ENCODE results near the gene PPP4R3B. TPM values are rescaled to one million over a fixed set of nuclear protein-coding genes. Genes with fewer than 3 reads are reported as not detected.
A peak's percentile ranks its signal among the peaks of the same experiment; 100 is the strongest.

PPP4R3B gene
- total and polyA plus RNA-seq, 4 experiments from 2014 or later: 76.7 to 114 (median 97.8) TPM

- CTCF ChIA-PET (ENCODE audit: partially characterized antibody): no interaction called here
- H3K27ac Mint-ChIP-seq: peak overlapping the region in 6 of 7 donors; percentile 30 to 91 (median 54)
- H3K36me3 Mint-ChIP-seq: peaks cover 27 to 38% of the 10 kb centered on the region in 2 donors
- no peaks in the 10 kb centered on the region for H3K27me3 Mint-ChIP-seq
- H3K4me1 ChIP-seq (ENCODE audit: insufficient read depth, low read length): peaks cover 61% of the 10 kb centered on the region
- H3K4me3 ChIP-seq (ENCODE audit: low read length in 2 of 2): no peak overlapping the region
- no peaks in the 10 kb centered on the region for H3K9me3 Mint-ChIP-seq
- H3K4me1 Mint-ChIP-seq: peaks cover 37 to 70% (median 56%) of the 10 kb centered on the region in 4 donors
- no peak for DNase-seq
- intact Hi-C loops (cut with micrococcal nuclease): no loop called here
- POLR2A ChIA-PET (ENCODE audit: partially characterized antibody): interaction anchor here (1.1 to 1.7 kb wide), 3 partner anchors 8 to 90 kb away, joined by 3 to 9 read pairs (median 5); partner anchors contain the start of gene CFAP36
- H3K9me3 ChIP-seq (ENCODE audit: control insufficient read depth in 1 of 2, low read length in 2 of 2): no peaks in the 10 kb centered on the region
- peaks cover 12% of the 10 kb centered on the region for H3K36me3 ChIP-seq (ENCODE audit: insufficient read depth, low read length)
- H3K4me3 Mint-ChIP-seq: peak overlapping the region in 2 of 8 donors; percentile 58 to 71
- H3K27ac ChIP-seq (ENCODE audit: low read depth, low read length): no peak overlapping the region
- no peaks in the 10 kb centered on the region for H3K27me3 ChIP-seq (ENCODE audit: insufficient read depth, low read length)
Measured at GRCh38 chr2:55609938-55610578, 7.4 kb downstream of the PPP4R3B start.

- intact Hi-C loops (cut with micrococcal nuclease): no loop called here
- H3K9me3 ChIP-seq (ENCODE audit: control insufficient read depth in 1 of 2, low read length in 2 of 2): no peaks in the 10 kb centered on the region
- peaks cover 8% of the 10 kb centered on the region for H3K36me3 ChIP-seq (ENCODE audit: insufficient read depth, low read length)
- Mint-ChIP-seq H3K27ac (peak overlapping the region in 4 of 7 donors; percentile 8 to 82 (median 30)), H3K9me3 (no peaks in the 10 kb centered on the region), H3K4me1 (peaks cover 39 to 75% (median 58%) of the 10 kb centered on the region in 4 donors), H3K27me3 (no peaks in the 10 kb centered on the region), H3K36me3 (peaks cover 25 to 37% of the 10 kb centered on the region in 2 donors), H3K4me3 (peak overlapping the region in 2 of 8 donors; percentile 40 to 71)
- H3K4me3 ChIP-seq (ENCODE audit: low read length in 2 of 2): no peak overlapping the region
- no peaks in the 10 kb centered on the region for H3K27me3 ChIP-seq (ENCODE audit: insufficient read depth, low read length)
- H3K27ac ChIP-seq (ENCODE audit: low read depth, low read length): no peak overlapping the region
- H3K4me1 ChIP-seq (ENCODE audit: insufficient read depth, low read length): peaks cover 61% of the 10 kb centered on the region
- ChIA-PET POLR2A (ENCODE audit: partially characterized antibody) (interaction anchor here (0.6 to 1.7 kb wide), 3 partner anchors 9 to 90 kb away, joined by 3 to 9 read pairs (median 4); partner anchors contain the start of gene CFAP36), CTCF (ENCODE audit: partially characterized antibody) (no interaction called here)
- DNase-seq: no peak
Measured at GRCh38 chr2:55609193-55609794, 8.1 kb downstream of the PPP4R3B start.

GRCh38 chr2:55607717-55608116 lies 9.7 kb downstream of the PPP4R3B start:
- Mint-ChIP-seq H3K27ac (peak overlapping the region in 1 of 7 donors; percentile 7), H3K9me3 (no peaks in the 10 kb centered on the region), H3K27me3 (no peaks in the 10 kb centered on the region), H3K4me1 (peaks cover 36 to 74% (median 52%) of the 10 kb centered on the region in 4 donors), H3K36me3 (peaks cover 15 to 37% of the 10 kb centered on the region in 2 donors), H3K4me3 (peak overlapping the region in 1 of 8 donors; percentile 34)
- DNase-seq: no peak
- Histone ChIP-seq H3K4me3 (ENCODE audit: low read length in 2 of 2) (no peak overlapping the region), H3K27ac (ENCODE audit: low read depth, low read length) (no peak overlapping the region), H3K27me3 (ENCODE audit: insufficient read depth, low read length) (no peaks in the 10 kb centered on the region), H3K36me3 (ENCODE audit: insufficient read depth, low read length) (peaks cover 5% of the 10 kb centered on the region), H3K9me3 (ENCODE audit: control insufficient read depth in 1 of 2, low read length in 2 of 2) (no peaks in the 10 kb centered on the region), H3K4me1 (ENCODE audit: insufficient read depth, low read length) (peaks cover 59% of the 10 kb centered on the region)
- ChIA-PET CTCF (ENCODE audit: partially characterized antibody) (no interaction called here), POLR2A (ENCODE audit: partially characterized antibody) (no interaction called here)
- intact Hi-C loops (cut with micrococcal nuclease): no loop called here

- Mint-ChIP-seq H3K4me3 (peak overlapping the region in 3 of 8 donors; percentile 20 to 54 (median 47)), H3K27ac (peak overlapping the region in 4 of 7 donors; percentile 20 to 53 (median 44)), H3K36me3 (peaks cover 16 to 37% of the 10 kb centered on the region in 2 donors), H3K27me3 (no peaks in the 10 kb centered on the region), H3K4me1 (peaks cover 39 to 77% (median 53%) of the 10 kb centered on the region in 4 donors), H3K9me3 (no peaks in the 10 kb centered on the region)
- Histone ChIP-seq H3K4me3 (ENCODE audit: low read length in 2 of 2) (no peak overlapping the region), H3K4me1 (ENCODE audit: insufficient read depth, low read length) (peaks cover 55% of the 10 kb centered on the region), H3K27me3 (ENCODE audit: insufficient read depth, low read length) (no peaks in the 10 kb centered on the region), H3K27ac (ENCODE audit: low read depth, low read length) (no peak overlapping the region), H3K36me3 (ENCODE audit: insufficient read depth, low read length) (peaks cover 7% of the 10 kb centered on the region), H3K9me3 (ENCODE audit: control insufficient read depth in 1 of 2, low read length in 2 of 2) (no peaks in the 10 kb centered on the region)
- no peak for DNase-seq
- intact Hi-C loops (cut with micrococcal nuclease): no loop called here
- POLR2A ChIA-PET (ENCODE audit: partially characterized antibody): interaction anchor here (1.1 to 1.9 kb wide), 3 partner anchors 13 to 85 kb away, joined by 3 to 6 read pairs (median 6); partner anchors contain the start of gene CFAP36
- CTCF ChIA-PET (ENCODE audit: partially characterized antibody): no interaction called here
Measured at GRCh38 chr2:55604027-55604565, 13.3 kb downstream of the PPP4R3B start.

- H3K9me3 ChIP-seq (ENCODE audit: control insufficient read depth in 1 of 2, low read length in 2 of 2): no peaks in the 10 kb centered on the region
- intact Hi-C loops (cut with micrococcal nuclease): loop anchor here (2.0 kb wide), 1 partner anchor 15 kb away; the partner anchor contains the start of gene PPP4R3B
- H3K27ac ChIP-seq (ENCODE audit: low read depth, low read length): no peak overlapping the region
- no peak for DNase-seq
- H3K36me3 Mint-ChIP-seq: peaks cover 17 to 47% of the 10 kb centered on the region in 2 donors
- H3K27me3 Mint-ChIP-seq: no peaks in the 10 kb centered on the region
- ChIA-PET CTCF (ENCODE audit: partially characterized antibody) (no interaction called here), POLR2A (ENCODE audit: partially characterized antibody) (interaction anchor here (0.9 to 1.5 kb wide), 2 partner anchors 9 to 17 kb away, joined by 3 read pairs; no protein-coding TSS in a partner anchor)
- peaks cover 14% of the 10 kb centered on the region for H3K36me3 ChIP-seq (ENCODE audit: insufficient read depth, low read length)
- H3K4me1 ChIP-seq (ENCODE audit: insufficient read depth, low read length): peaks cover 32% of the 10 kb centered on the region
- H3K27me3 ChIP-seq (ENCODE audit: insufficient read depth, low read length): no peaks in the 10 kb centered on the region
- peak overlapping the region in 6 of 7 donors; percentile 6 to 83 (median 58) for H3K27ac Mint-ChIP-seq
- no peaks in the 10 kb centered on the region for H3K9me3 Mint-ChIP-seq
- peaks cover 30 to 55% (median 46%) of the 10 kb centered on the region in 4 donors for H3K4me1 Mint-ChIP-seq
- H3K4me3 ChIP-seq (ENCODE audit: low read length in 2 of 2): no peak overlapping the region
- H3K4me3 Mint-ChIP-seq: peak overlapping the region in 2 of 8 donors; percentile 4 to 48
Measured at GRCh38 chr2:55601849-55602248, 15.6 kb downstream of the PPP4R3B start.

- H3K4me1 ChIP-seq (ENCODE audit: insufficient read depth, low read length): peaks cover 35% of the 10 kb centered on the region
- Mint-ChIP-seq H3K27ac (no peak overlapping the region), H3K4me1 (peaks cover 27 to 51% (median 44%) of the 10 kb centered on the region in 4 donors), H3K9me3 (no peaks in the 10 kb centered on the region), H3K27me3 (no peaks in the 10 kb centered on the region), H3K36me3 (peaks cover 21 to 59% of the 10 kb centered on the region in 2 donors), H3K4me3 (no peak overlapping the region)
- POLR2A ChIA-PET (ENCODE audit: partially characterized antibody): no interaction called here
- intact Hi-C loops (cut with micrococcal nuclease): no loop called here
- no peaks in the 10 kb centered on the region for H3K27me3 ChIP-seq (ENCODE audit: insufficient read depth, low read length)
- H3K27ac ChIP-seq (ENCODE audit: low read depth, low read length): no peak overlapping the region
- CTCF ChIA-PET (ENCODE audit: partially characterized antibody): no interaction called here
- no peak overlapping the region for H3K4me3 ChIP-seq (ENCODE audit: low read length in 2 of 2)
- peaks cover 26% of the 10 kb centered on the region for H3K36me3 ChIP-seq (ENCODE audit: insufficient read depth, low read length)
- H3K9me3 ChIP-seq (ENCODE audit: control insufficient read depth in 1 of 2, low read length in 2 of 2): no peaks in the 10 kb centered on the region
- no peak for DNase-seq
Measured at GRCh38 chr2:55598056-55598795, 19.2 kb downstream of the PPP4R3B start.

Data from CD4-positive, alpha-beta memory T cell (primary cell).